Activated CD8-positive, alpha-beta T cell treated with anti-CD3 and anti-CD28 coated beads for 36 hours (primary cell): Measurements from ENCODE around the gene GAS2L3. TPM values are rescaled to one million over a fixed set of nuclear protein-coding genes. Genes with fewer than 3 reads are reported as not detected.
A peak's percentile ranks its signal among the peaks of the same experiment; 100 is the strongest.

Experiments used
- ATAC-seq: fragments of 200-7000 bp; cut with Tn5 transposase; one replicate; pipeline ENCODE4 v1.10.0; 2021; ENCODE audit warnings: mild to moderate bottlenecking, moderate library complexity
- CTCF ChIA-PET: fragments of 350-600 bp; sonication (Branson Sonifier 250); formaldehyde crosslinking; loops from one replicate; lab custom pipeline; 2021; ENCODE audit warnings: antibody characterized with exemption; lab: Charles Lee
- POLR2A ChIA-PET: fragments of 350-600 bp; sonication (Branson Sonifier 250); formaldehyde crosslinking; loops from one replicate; lab custom pipeline; 2021; ENCODE audit warnings: antibody characterized with exemption; lab: Charles Lee
- DNase-seq: peaks from one replicate; pipeline ENCODE4 v3.0.0-alpha.2; 2020
- H3K27ac Mint-ChIP-seq: one replicate; pipeline ENCODE4 v1.8.0; 2021; ENCODE audit warnings: mild to moderate bottlenecking, mixed read lengths
- H3K27me3 Mint-ChIP-seq: one replicate; pipeline ENCODE4 v1.8.0; 2021; ENCODE audit warnings: mixed read lengths
- H3K36me3 Mint-ChIP-seq: one replicate; pipeline ENCODE4 v1.8.0; 2021; ENCODE audit warnings: low read depth, mixed read lengths
- H3K4me1 Mint-ChIP-seq: one replicate; pipeline ENCODE4 v1.8.0; 2021; ENCODE audit warnings: low read depth, mixed read lengths
- H3K4me3 Mint-ChIP-seq: one replicate; pipeline ENCODE4 v1.8.0; 2021; ENCODE audit warnings: mild to moderate bottlenecking, moderate library complexity, mixed read lengths
- H3K9me3 Mint-ChIP-seq: one replicate; pipeline ENCODE4 v1.8.0; 2021; ENCODE audit warnings: mixed read lengths
- intact Hi-C: fragments of 100-400 bp; cut with micrococcal nuclease; formaldehyde crosslinking; loops from one replicate; pipeline ENCODE4 v1.10.0; 2022
- total RNA-seq, 2 experiments: library from RNA; stranded (reverse); gene quantifications; one replicate each; pipeline ENCODE4 v1.2.3, GENCODE V29; 2021
- TF ChIP-seq, protein P1 (sequence below): fragments of 200-600 bp; IDR thresholded peaks from one replicate; pipeline ENCODE4 v1.8.0; 2022; ENCODE audit warnings: antibody characterized with exemption, mild to moderate bottlenecking

Gene GAS2L3
- total RNA-seq, 2 experiments from 2014 or later: 1.3 to 2.1 TPM

DNA sequence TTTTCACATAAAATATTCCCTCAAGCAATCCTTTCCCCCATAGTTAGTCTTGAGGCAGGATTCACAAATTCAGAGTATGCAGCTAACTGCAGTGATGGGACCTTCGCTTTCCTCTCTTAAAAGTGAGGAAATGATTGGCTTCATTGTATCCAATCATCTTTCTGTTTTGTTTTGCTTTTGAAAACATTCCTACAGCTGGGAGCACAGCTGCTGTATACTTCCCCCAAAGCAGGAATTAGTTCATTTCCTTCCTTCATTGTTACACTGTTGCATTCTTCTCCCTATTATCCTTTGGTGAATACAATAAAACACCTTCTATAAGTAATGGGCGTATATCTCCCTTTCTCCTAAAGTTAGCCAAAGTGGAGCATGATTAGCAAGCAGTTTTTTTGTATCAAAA is 9.4 kb upstream of the GAS2L3 start:
- DNase-seq: no peak
- no peaks in the 10 kb centered on the region for H3K36me3 Mint-ChIP-seq

DNA sequence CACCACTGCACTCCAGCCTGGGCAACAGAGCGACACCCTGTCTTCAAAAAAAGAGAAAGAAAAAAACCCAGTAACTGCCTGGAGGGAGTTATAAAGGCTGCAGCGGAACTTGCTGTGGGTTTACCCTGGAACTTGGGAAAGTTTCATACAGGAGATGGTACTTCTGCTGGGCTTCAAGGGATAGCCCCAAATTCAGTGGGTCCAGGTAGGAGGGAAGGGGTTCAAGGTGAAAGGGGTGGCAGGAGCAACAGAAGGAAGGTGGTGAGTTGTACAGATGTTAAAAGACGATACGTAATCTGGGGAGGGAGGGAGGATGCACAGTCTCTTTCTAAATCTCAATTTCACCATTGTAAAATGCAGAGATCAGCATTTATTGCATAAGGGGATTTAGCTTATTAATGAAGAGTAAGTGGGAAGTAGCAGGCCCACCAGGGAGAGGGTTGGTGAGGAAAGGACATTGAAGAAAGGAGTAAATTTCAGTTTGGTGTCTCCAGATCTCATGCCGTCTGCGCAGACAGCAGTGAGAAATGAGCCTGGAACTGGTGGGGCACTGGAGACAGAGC is 8.5 kb upstream of the GAS2L3 start:
- no peak overlapping the region for H3K4me3 Mint-ChIP-seq
- H3K9me3 Mint-ChIP-seq: no peaks in the 10 kb centered on the region
- ChIA-PET POLR2A (no interaction called here), CTCF (no interaction called here)
- intact Hi-C loops: no loop called here
- H3K4me1 Mint-ChIP-seq: peaks cover 3% of the 10 kb centered on the region
- TF ChIP-seq, protein P1, sequence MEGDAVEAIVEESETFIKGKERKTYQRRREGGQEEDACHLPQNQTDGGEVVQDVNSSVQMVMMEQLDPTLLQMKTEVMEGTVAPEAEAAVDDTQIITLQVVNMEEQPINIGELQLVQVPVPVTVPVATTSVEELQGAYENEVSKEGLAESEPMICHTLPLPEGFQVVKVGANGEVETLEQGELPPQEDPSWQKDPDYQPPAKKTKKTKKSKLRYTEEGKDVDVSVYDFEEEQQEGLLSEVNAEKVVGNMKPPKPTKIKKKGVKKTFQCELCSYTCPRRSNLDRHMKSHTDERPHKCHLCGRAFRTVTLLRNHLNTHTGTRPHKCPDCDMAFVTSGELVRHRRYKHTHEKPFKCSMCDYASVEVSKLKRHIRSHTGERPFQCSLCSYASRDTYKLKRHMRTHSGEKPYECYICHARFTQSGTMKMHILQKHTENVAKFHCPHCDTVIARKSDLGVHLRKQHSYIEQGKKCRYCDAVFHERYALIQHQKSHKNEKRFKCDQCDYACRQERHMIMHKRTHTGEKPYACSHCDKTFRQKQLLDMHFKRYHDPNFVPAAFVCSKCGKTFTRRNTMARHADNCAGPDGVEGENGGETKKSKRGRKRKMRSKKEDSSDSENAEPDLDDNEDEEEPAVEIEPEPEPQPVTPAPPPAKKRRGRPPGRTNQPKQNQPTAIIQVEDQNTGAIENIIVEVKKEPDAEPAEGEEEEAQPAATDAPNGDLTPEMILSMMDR: no peak
- DNase-seq (no peak), ATAC-seq (no peak)
- peaks cover 18% of the 10 kb centered on the region for H3K27me3 Mint-ChIP-seq
- H3K36me3 Mint-ChIP-seq: no peaks in the 10 kb centered on the region
- H3K27ac Mint-ChIP-seq: no peak overlapping the region

More for the DNA sequence above, 9.4 kb upstream of the GAS2L3 start:
- H3K4me1 Mint-ChIP-seq: peaks cover 3% of the 10 kb centered on the region
- TF ChIP-seq, protein P1: no peak
- intact Hi-C loops: no loop called here
- H3K27ac Mint-ChIP-seq: no peak overlapping the region
- no peak overlapping the region for H3K4me3 Mint-ChIP-seq
- ChIA-PET CTCF (no interaction called here), POLR2A (no interaction called here)
- ATAC-seq: no peak
- peaks cover 18% of the 10 kb centered on the region for H3K27me3 Mint-ChIP-seq
- no peaks in the 10 kb centered on the region for H3K9me3 Mint-ChIP-seq

- Mint-ChIP-seq H3K36me3 (no peaks in the 10 kb centered on the region), H3K4me3 (no peak overlapping the region), H3K9me3 (no peaks in the 10 kb centered on the region), H3K4me1 (peaks cover 3% of the 10 kb centered on the region), H3K27me3 (peaks cover 19% of the 10 kb centered on the region), H3K27ac (no peak overlapping the region)
- POLR2A ChIA-PET: no interaction called here
- intact Hi-C loops: no loop called here
- TF ChIP-seq, protein P1: no peak
- DNase-seq (no peak), ATAC-seq (no peak)
- CTCF ChIA-PET: no interaction called here
Measured at GRCh38 chr12:100565987-100566545, 7.4 kb upstream of the GAS2L3 start.

GRCh38 chr12:100566887-100567637 is 6.4 kb upstream of the GAS2L3 start:
- POLR2A ChIA-PET: no interaction called here
- DNase-seq (no peak), ATAC-seq (peak; percentile 27)
- CTCF ChIA-PET: no interaction called here
- Mint-ChIP-seq H3K4me1 (peaks cover 3% of the 10 kb centered on the region), H3K27ac (no peak overlapping the region), H3K36me3 (no peaks in the 10 kb centered on the region), H3K27me3 (peaks cover 20% of the 10 kb centered on the region), H3K9me3 (no peaks in the 10 kb centered on the region), H3K4me3 (no peak overlapping the region)
- TF ChIP-seq, protein P1: no peak
- intact Hi-C loops: no loop called here

GRCh38 chr12:100567945-100568344 is 5.5 kb upstream of the GAS2L3 start:
- ChIA-PET CTCF (no interaction called here), POLR2A (no interaction called here)
- intact Hi-C loops: no loop called here
- ATAC-seq (no peak), DNase-seq (no peak)
- Mint-ChIP-seq H3K27me3 (peaks cover 21% of the 10 kb centered on the region), H3K4me1 (peaks cover 3% of the 10 kb centered on the region), H3K9me3 (no peaks in the 10 kb centered on the region), H3K27ac (no peak overlapping the region), H3K36me3 (no peaks in the 10 kb centered on the region), H3K4me3 (no peak overlapping the region)
- TF ChIP-seq, protein P1: no peak
